Adrenal gland (tissue), 12 donors: ENCODE results near the gene VENTX. TPM values are rescaled to one million over a fixed set of nuclear protein-coding genes. Genes with fewer than 3 reads are reported as not detected.

Experiments
- DNase-seq, 7 donors: peaks; one replicate each; pipeline ENCODE4 v3.0.0-alpha.2; 2019 to 2020
- H3K27ac ChIP-seq, 5 donors: fragments of 200-600 bp; sonication (generic) in 4 of 5; 1 replicate in 3 of 5; 2 replicates in 2 of 5; pipeline versions ENCODE4 v1.5.1 to v1.8.0; 2016 to 2020; ENCODE audit warnings: mild to moderate bottlenecking in 1 of 5
- H3K27me3 ChIP-seq: fragments of 200-600 bp; 2 replicates; pipeline ENCODE4 v1.8.0; 2021
- H3K36me3 ChIP-seq, 2 donors: fragments of 200-600 bp; replicated peaks in 1 of 2; 1 replicate in 1 of 2; 2 replicates in 1 of 2; pipeline versions ENCODE4 v1.5.1 to v1.8.0; 2018 to 2022
- H3K4me1 ChIP-seq, 2 donors: fragments of 200-600 bp; replicated peaks in 1 of 2; 1 replicate in 1 of 2; 2 replicates in 1 of 2; pipeline versions ENCODE4 v1.5.1 to v1.8.0; 2018 to 2021
- H3K4me3 ChIP-seq, 4 donors: fragments of 200-600 bp; sonication (generic) in 3 of 4; one replicate each; pipeline ENCODE4 v1.5.1; 2016 to 2018
- H3K9me3 ChIP-seq, 3 donors: fragments of 200-600 bp; sonication (generic) in 1 of 3; replicated peaks in 1 of 3; 1 replicate in 2 of 3; 2 replicates in 1 of 3; pipeline versions ENCODE4 v1.5.1 to v1.8.0; 2016 to 2021
- CTCF ChIP-seq, 6 experiments: fragments of 450-650 bp in 4 of 6; fragments of 200-600 bp in 2 of 6; sonication (generic) in 1 of 6; IDR thresholded peaks; 1 replicate in 5 of 6; 2 replicates in 1 of 6; pipeline versions ENCODE4 v1.5.1 to v1.8.0; 2016 to 2021; ENCODE audit warnings: antibody characterized with exemption in 6 of 6, mild to moderate bottlenecking in 2 of 6, moderate library complexity in 1 of 6
- POLR2A ChIP-seq, 2 donors: fragments of 450-650 bp; IDR thresholded peaks; one replicate each; pipeline ENCODE4 v1.6.1; 2017; ENCODE audit warnings: antibody characterized with exemption in 2 of 2, mild to moderate bottlenecking in 2 of 2, moderate library complexity in 1 of 2
- WGBS, 4 donors: extraction: QIAGEN DNeasy Blood & Tissue Kit in 2 of 4; methylation state at CpG; one replicate each; pipeline versions ENCODE4 v1.1.5 to v1.1.7; 2013 to 2017; 5-methylcytosine and 5-hydroxymethylcytosine counted together
- intact Hi-C, 2 donors: fragments of 100-400 bp; cut with DNase I; formaldehyde crosslinking; loops; one replicate each; pipeline versions ENCODE4 v1.14.1 to v1.15.0; 2022 to 2023
- microRNA counts, 2 donors: library from miRNA; unstranded; fragments of <30 nt; microRNA quantifications; one replicate each; lab custom pipeline; 2016
- microRNA-seq, 3 donors: library from miRNA; unstranded; fragments of <30 nt; microRNA quantifications; one replicate each; pipeline ENCODE4, GENCODE V29; 2017 to 2020
- polyA plus RNA-seq, 3 donors: library from polyadenylated mRNA; stranded (reverse); fragments of 200-250 nt in 2 of 3; fragments of 350-450 nt in 1 of 3; fragmentation: Illumina TruSeq in 1 of 3; extraction: RNeasy Lipid Tissue Mini Kit (QIAGEN cat#74804) in 1 of 3; gene quantifications; one replicate each; pipeline ENCODE4 v1.2.3, GENCODE V29; 2013 to 2014
- total RNA-seq, 9 donors: library from RNA; depleted of rRNA in 4 of 9; stranded (reverse); fragments of >200 nt in 4 of 9; fragments of 120-200 nt in 1 of 9; fragmentation: NEBNext Ultra II Directional in 1 of 9; extraction: Animal tissue kit (Norgen Biotek cat#: 25700) in 1 of 9; gene quantifications; one replicate each; pipeline versions ENCODE4 v1.1.0 to v1.2.4, GENCODE V29; 2013 to 2023
- donor health status: healthy with polysubstance abuse.
- donor health status: Bipolar disorder and iron deficiency.
- donor health status: DM: yes; HTN: yes; CAD: no.
- donor health status: DM: no; HTN: no; CAD: no.
- donor health status: DM: no; HTN: no; CAD: no.
- donor health status: DM: yes; HTN: yes; CAD: no.

VENTX gene
- total and polyA plus RNA-seq, 12 donors = 0.06 to 4.4 (median 1.4) TPM

DNA sequence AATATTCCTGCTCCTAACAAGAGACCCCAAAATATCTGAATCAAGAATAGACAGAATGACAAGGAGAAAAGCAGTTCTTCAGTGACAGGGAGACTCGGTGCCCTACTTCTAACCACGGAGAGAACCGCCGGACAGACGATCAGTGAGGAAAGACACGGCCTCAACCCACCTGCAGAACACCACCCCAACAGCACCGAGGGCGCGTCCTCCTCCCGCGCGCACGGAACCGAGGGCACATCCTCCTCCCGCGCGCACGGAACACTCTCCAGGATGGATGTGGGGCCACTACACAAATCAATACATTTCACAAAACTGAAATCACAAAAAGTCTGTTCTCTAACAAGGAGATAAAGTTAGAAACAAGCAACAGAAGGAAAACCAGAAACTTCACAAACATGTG, 48.7 kb downstream of the VENTX start:
- Histone ChIP-seq H3K9me3 (no peaks in the 10 kb centered on the region), H3K4me1 (no peaks in the 10 kb centered on the region), H3K36me3 (peaks cover 0 to 94% of the 10 kb centered on the region in 2 donors), H3K27ac (no peak overlapping the region), H3K27me3 (no peaks in the 10 kb centered on the region), H3K4me3 (no peak overlapping the region)
- TF ChIP-seq POLR2A (IDR thresholded peaks at IDR 0.05) (no peak), CTCF (IDR thresholded peaks at IDR 0.05) (no peak)
- DNase-seq = no peak
- intact Hi-C loops = no loop called here
- whole genome bisulfite sequencing, 4 donors = 88 to 92% (median 91%) methylated on average over 18 of the region's 18 CpGs

DNA sequence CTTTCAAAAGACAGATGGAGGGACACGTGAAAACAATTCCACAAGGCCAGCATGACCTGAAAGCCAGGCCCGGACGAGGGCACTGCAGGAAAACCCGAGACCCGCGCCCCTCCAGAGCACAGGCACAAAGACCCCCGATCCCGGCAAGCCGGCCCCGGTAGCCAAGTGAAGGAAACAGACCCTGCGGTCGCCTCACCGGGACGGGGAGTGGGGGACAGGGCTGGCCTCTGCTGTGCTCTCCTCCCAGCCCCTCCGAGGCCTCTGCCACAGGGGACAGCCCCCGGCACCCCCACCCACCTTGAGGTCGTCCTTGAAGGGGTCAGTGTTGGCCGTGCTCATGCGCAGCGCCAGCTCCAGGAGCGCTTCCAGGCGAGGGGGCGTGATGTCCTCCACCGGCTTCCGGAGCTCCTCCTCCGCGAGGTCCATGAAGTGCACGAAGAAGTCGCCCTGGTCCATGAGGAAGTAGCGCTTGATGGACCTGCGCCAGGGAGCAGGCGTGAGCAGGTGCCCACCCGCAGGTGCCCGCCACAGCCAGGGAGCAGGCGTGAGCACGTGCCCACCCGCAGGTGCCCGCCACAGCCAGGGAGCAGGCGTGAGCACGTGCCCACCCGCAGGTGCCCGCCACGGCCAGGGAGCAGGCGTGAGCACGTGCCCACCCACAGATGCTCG, 50.3 kb downstream of the VENTX start:
- no peaks in the 10 kb centered on the region for H3K9me3 ChIP-seq
- peaks cover 0 to 85% of the 10 kb centered on the region in 2 donors for H3K36me3 ChIP-seq
- no peaks in the 10 kb centered on the region for H3K27me3 ChIP-seq
- H3K4me3 ChIP-seq = no peak overlapping the region
- WGBS, 4 donors = 90 to 97% (median 93%) methylated on average over 28 to 46 of the region's 46 CpGs
- no peaks in the 10 kb centered on the region for H3K4me1 ChIP-seq
- no peak overlapping the region for H3K27ac ChIP-seq
- no peak for TF ChIP-seq CTCF (IDR thresholded peaks at IDR 0.05)
- no peak for TF ChIP-seq POLR2A (IDR thresholded peaks at IDR 0.05)
- no peak for DNase-seq
- intact Hi-C loops = no loop called here

GRCh38 chr10:133289761-133290160, 52.1 kb downstream of the VENTX start:
- Histone ChIP-seq H3K27me3 (no peaks in the 10 kb centered on the region), H3K4me3 (no peak overlapping the region), H3K9me3 (no peaks in the 10 kb centered on the region), H3K36me3 (peaks cover 0 to 83% of the 10 kb centered on the region in 2 donors), H3K4me1 (no peaks in the 10 kb centered on the region), H3K27ac (no peak overlapping the region)
- TF ChIP-seq POLR2A (IDR thresholded peaks at IDR 0.05) (no peak), CTCF (IDR thresholded peaks at IDR 0.05) (no peak)
- intact Hi-C loops = no loop called here
- 90 to 96% (median 95%) methylated on average over 17 to 24 of the region's 24 CpGs for WGBS, 4 donors
- DNase-seq = no peak

MicroRNAs encoded within 50 kb of the gene (microRNA counts, 767-probe panel; counts per million panel counts)
- 0 counts per million in 2 donors for microRNA hsa-miR-202-3p (lab: Ali Mortazavi, UCI)

Small RNA genes lying within 50 kb of the gene (microRNA-seq; reads per million reads assigned to microRNA genes)
- gene MIR202 = 980 to 3,193 (median 1,463) reads per million in 3 donors

Other genes with a start within 250 kb of the VENTX start
- 1 to 10 TPM in 3 of 9 donors, under 1 TPM in 4, not detected in 2; 0.06 to 6.8 (median 0.33) TPM for gene ADGRA1, start 149.9 kb upstream of the VENTX start, total RNA-seq
- gene ADGRA1, start 149.9 kb upstream of the VENTX start, polyA plus RNA-seq = 1 to 10 TPM; 2.2 to 8.2 (median 4.5) TPM
- 10 to 100 TPM in 8 of 9 donors, 1 to 10 TPM in 1; 9.7 to 93.4 (median 40.7) TPM for gene KNDC1, start 77.6 kb upstream of the VENTX start, total RNA-seq
- 10 to 100 TPM in 2 of 3 donors, 1 to 10 TPM in 1; 1.0 to 53.2 (median 19.2) TPM for gene KNDC1, start 77.6 kb upstream of the VENTX start, polyA plus RNA-seq
- under 1 TPM in 1 of 9 donors, not detected in 8; 0.19 TPM for gene UTF1, start 7.6 kb upstream of the VENTX start, total RNA-seq
- under 1 TPM in 1 of 3 donors, not detected in 2; 0.24 TPM for gene UTF1, start 7.6 kb upstream of the VENTX start, polyA plus RNA-seq
- 1 to 10 TPM in 8 of 9 donors, under 1 TPM in 1; 0.61 to 5.3 (median 3.4) TPM for gene ADAM8, start 39.0 kb downstream of the VENTX start, total RNA-seq
- 1 to 10 TPM in 2 of 3 donors, under 1 TPM in 1; 0.66 to 7.7 (median 5.2) TPM for gene ADAM8, start 39.0 kb downstream of the VENTX start, polyA plus RNA-seq
- 10 to 100 TPM; 30.9 to 77.8 (median 61.1) TPM for gene TUBGCP2, start 71.0 kb downstream of the VENTX start, total RNA-seq
- gene TUBGCP2, start 71.0 kb downstream of the VENTX start, polyA plus RNA-seq = 100 to 1,000 TPM in 2 of 3 donors, 10 to 100 TPM in 1; 54.1 to 234 (median 145) TPM
- 10 to 100 TPM; 19.6 to 45.4 (median 38.3) TPM for gene ZNF511, start 71.1 kb downstream of the VENTX start, total RNA-seq
- 100 to 1,000 TPM in 2 of 3 donors, 10 to 100 TPM in 1; 20.0 to 146 (median 102) TPM for gene ZNF511, start 71.1 kb downstream of the VENTX start, polyA plus RNA-seq
- gene CALY, start 99.0 kb downstream of the VENTX start, total RNA-seq = 10 to 100 TPM in 2 of 9 donors, 1 to 10 TPM in 2, under 1 TPM in 1, not detected in 4; 0.55 to 21.5 (median 7.0) TPM
- 10 to 100 TPM in 2 of 3 donors, 1 to 10 TPM in 1; 6.0 to 30.7 (median 18.3) TPM for gene CALY, start 99.0 kb downstream of the VENTX start, polyA plus RNA-seq
- under 1 TPM in 1 of 9 donors, not detected in 8; 0.46 TPM for gene PRAP1, start 109.5 kb downstream of the VENTX start, total RNA-seq
- gene PRAP1, start 109.5 kb downstream of the VENTX start, polyA plus RNA-seq = under 1 TPM in 2 of 3 donors, not detected in 1; 0.44 to 0.88 TPM
- 10 to 100 TPM in 7 of 9 donors, 1 to 10 TPM in 2; 6.2 to 47.9 (median 14.0) TPM for gene FUOM, start 120.2 kb downstream of the VENTX start, total RNA-seq
- gene FUOM, start 120.2 kb downstream of the VENTX start, polyA plus RNA-seq = 10 to 100 TPM in 2 of 3 donors, 1 to 10 TPM in 1; 4.8 to 35.7 (median 22.6) TPM
- gene ECHS1, start 135.5 kb downstream of the VENTX start, total RNA-seq = 100 to 1,000 TPM; 133 to 280 (median 146) TPM
- 100 to 1,000 TPM in 2 of 3 donors, 10 to 100 TPM in 1; 74.4 to 126 (median 126) TPM for gene ECHS1, start 135.5 kb downstream of the VENTX start, polyA plus RNA-seq
- gene PAOX, start 141.4 kb downstream of the VENTX start, total RNA-seq = 10 to 100 TPM in 3 of 9 donors, 1 to 10 TPM in 6; 2.3 to 34.4 (median 7.1) TPM
- gene PAOX, start 141.4 kb downstream of the VENTX start, polyA plus RNA-seq = 10 to 100 TPM in 1 of 3 donors, 1 to 10 TPM in 2; 1.0 to 10.6 (median 5.5) TPM
- gene MTG1, start 156.3 kb downstream of the VENTX start, total RNA-seq = 10 to 100 TPM; 24.0 to 68.6 (median 45.7) TPM
- gene MTG1, start 156.3 kb downstream of the VENTX start, polyA plus RNA-seq = 100 to 1,000 TPM in 1 of 3 donors, 10 to 100 TPM in 2; 44.1 to 118 (median 88.1) TPM
- 1 to 10 TPM in 1 of 9 donors, under 1 TPM in 5, not detected in 3; 0.10 to 1.2 (median 0.44) TPM for gene SPRN, start 186.8 kb downstream of the VENTX start, total RNA-seq
- gene SPRN, start 186.8 kb downstream of the VENTX start, polyA plus RNA-seq = 1 to 10 TPM in 1 of 3 donors, under 1 TPM in 2; 0.54 to 1.8 (median 0.60) TPM
- 1 to 10 TPM in 6 of 9 donors, under 1 TPM in 3; 0.42 to 5.5 (median 2.2) TPM for gene SCART1, start 216.1 kb downstream of the VENTX start, total RNA-seq
- 1 to 10 TPM in 2 of 3 donors, under 1 TPM in 1; 0.42 to 2.7 (median 1.4) TPM for gene SCART1, start 216.1 kb downstream of the VENTX start, polyA plus RNA-seq